Measurements from ENCODE around the gene EMP2. TPM values are rescaled to one million over a fixed set of nuclear protein-coding genes. Genes with fewer than 3 reads are reported as not detected.
"Not testable (repeated sequence)": the region's sequence is repeated elsewhere in the genome, so short reads cannot be mapped to it uniquely, and the experiment has no call there.

The EMP2 gene, protein sequence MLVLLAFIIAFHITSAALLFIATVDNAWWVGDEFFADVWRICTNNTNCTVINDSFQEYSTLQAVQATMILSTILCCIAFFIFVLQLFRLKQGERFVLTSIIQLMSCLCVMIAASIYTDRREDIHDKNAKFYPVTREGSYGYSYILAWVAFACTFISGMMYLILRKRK
- total RNA-seq: under 1 TPM; 0.16 to 0.35 (median 0.16) TPM

DNA sequence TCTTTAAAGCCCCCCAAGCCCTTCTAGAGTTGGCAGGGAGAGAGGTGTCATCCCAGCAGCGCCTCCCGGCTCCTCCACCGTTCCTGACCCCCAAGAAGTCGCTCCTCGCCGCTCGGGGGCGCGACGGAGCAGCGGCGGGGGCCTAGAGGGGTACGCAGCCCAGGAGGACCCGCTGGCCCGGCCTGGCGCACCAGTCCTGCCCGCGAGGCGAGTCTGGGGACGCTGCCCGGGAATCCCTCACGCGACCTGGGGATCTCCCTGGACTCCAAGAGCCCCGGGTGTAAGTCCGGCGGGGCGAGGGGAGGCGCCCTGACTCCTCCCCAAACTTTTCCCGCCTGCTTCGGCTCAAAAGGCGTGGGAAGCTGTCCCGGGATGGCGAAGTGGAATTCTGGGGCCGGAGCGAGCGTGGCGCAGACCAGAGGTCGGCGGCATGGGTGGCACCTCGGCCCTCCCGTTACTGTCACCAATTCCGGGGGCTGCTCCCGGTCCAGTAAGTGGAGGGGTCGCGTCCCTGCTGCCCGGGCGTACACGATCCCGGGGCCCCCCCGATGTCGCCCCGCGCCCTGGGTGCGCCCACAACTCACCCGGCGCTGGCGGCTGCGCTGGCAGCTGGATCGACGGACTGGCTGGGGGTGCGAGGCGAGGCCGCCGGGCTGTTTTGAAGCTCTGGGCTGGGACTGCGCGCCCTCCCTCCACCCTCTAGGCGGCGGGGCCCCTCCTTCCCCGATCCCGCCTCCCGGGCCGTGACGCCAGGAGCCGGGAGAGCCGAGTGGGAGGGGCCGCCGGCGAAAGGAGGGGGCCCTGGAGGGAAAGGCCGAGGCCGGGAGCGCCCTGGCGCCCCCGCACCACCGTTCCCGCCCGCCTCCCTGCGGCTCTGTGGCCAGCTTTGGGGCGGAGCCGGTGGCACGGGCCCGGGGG lies at the start of gene EMP2:
EMP2 (minus strand) TSS at position 634 of the 918 bp plus-strand sequence. CDS start 32,981 bp downstream, outside the sequence.
- Mint-ChIP-seq H3K4me3 (no peak within 1 kb of the TSS), H3K36me3 (ENCODE audit: insufficient read depth) (no peaks in the 10 kb centered on the region), H3K27me3 (ENCODE audit: low read depth) (peaks cover 48% of the 10 kb centered on the region), H3K4me1 (ENCODE audit: low read depth) (no peaks in the 10 kb centered on the region), H3K9me3 (no peaks in the 10 kb centered on the region)
- DNase-seq (no peak), ATAC-seq (peak in 1 of 2 donors; percentile 18)

DNA sequence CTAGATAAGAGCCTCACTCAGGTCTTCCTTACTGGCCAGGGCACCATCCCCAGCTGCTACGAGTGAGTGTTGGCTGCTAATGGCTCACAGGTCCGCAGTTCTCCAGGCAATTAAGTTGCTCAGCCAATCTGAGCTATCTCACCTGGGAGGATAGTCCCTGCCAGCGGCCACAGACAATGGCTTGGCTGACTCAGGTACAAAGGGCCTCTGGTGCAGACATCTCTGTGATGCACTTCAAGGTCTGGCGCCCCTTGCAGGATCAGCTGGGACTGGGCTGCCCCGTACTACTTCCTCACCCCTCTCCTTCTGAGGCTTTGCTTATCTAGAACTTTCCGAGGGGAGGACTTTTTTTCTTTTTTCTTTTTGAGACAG lies 49.2 kb upstream of the EMP2 start:
- H3K36me3 Mint-ChIP-seq (ENCODE audit: insufficient read depth): no peaks in the 10 kb centered on the region
- H3K4me1 Mint-ChIP-seq (ENCODE audit: low read depth): no peaks in the 10 kb centered on the region
- H3K27me3 Mint-ChIP-seq (ENCODE audit: low read depth): peaks cover 2% of the 10 kb centered on the region
- H3K9me3 Mint-ChIP-seq: peaks cover 3% of the 10 kb centered on the region
- ATAC-seq (no peak), DNase-seq (no peak)
- H3K4me3 Mint-ChIP-seq: no peak overlapping the region

DNA sequence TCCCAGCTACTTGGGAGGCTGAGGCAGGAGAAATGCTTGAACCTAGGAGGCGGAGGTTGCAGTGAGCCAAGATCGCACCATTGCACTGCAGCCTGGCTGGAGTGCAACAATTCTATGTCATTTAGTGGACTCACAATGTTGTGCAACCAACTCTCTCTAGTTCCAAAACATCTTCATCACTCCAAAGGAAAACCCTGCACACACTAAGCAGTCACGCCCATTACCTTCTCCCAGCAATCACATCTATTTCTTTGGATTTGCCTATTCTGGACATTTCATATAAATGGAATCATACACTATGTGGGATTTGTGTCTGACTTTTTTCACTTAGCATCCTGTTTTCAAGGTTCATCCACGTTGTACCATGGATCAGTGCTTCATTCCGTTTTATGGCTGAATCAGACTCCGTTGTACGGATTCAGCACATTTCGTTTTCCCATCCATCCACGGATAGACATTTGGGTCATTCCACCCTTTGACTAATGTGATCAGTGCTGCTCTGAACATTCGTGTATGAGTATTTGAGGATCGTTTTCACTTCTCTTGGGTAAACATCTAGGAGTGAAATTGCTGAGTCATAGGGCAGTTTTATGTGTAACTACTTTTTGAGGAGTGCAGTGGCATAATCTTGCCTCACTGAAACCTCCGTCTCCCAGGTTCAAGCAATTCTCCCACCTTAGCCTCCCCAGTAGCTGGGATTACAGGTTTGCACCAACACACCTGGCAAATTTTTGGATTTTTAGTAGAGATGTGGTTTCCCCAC lies 45.4 kb upstream of the EMP2 start:
- no peaks in the 10 kb centered on the region for H3K9me3 Mint-ChIP-seq
- no peaks in the 10 kb centered on the region for H3K36me3 Mint-ChIP-seq (ENCODE audit: insufficient read depth)
- H3K4me1 Mint-ChIP-seq (ENCODE audit: low read depth): no peaks in the 10 kb centered on the region
- no peak overlapping the region for H3K4me3 Mint-ChIP-seq
- H3K27me3 Mint-ChIP-seq (ENCODE audit: low read depth): peaks cover 2% of the 10 kb centered on the region
- no peak for DNase-seq
- ATAC-seq: no peak

DNA sequence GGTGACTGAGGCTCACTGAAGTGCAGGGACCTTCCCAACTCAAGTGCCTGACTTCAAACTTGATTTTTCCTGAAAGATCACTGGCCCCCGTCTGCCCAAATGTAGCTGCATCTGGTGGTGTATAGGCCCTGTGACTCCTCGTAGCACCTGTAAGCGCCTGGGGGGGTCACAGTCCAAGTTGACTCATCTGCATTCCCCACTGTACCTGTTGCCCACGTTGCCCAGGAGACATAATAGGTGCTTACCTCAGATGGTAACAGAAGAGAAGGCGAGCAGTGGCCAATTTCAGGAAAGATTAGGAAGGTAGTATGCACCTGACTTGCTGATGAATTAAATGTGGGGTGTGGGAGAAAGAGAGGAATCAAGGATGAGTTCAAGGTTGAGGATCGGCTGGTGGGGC lies 44.1 kb upstream of the EMP2 start:
- Mint-ChIP-seq H3K9me3 (no peaks in the 10 kb centered on the region), H3K4me1 (ENCODE audit: low read depth) (no peaks in the 10 kb centered on the region), H3K27me3 (ENCODE audit: low read depth) (peaks cover 6% of the 10 kb centered on the region), H3K36me3 (ENCODE audit: insufficient read depth) (no peaks in the 10 kb centered on the region), H3K4me3 (no peak overlapping the region)
- DNase-seq (no peak), ATAC-seq (no peak)

DNA sequence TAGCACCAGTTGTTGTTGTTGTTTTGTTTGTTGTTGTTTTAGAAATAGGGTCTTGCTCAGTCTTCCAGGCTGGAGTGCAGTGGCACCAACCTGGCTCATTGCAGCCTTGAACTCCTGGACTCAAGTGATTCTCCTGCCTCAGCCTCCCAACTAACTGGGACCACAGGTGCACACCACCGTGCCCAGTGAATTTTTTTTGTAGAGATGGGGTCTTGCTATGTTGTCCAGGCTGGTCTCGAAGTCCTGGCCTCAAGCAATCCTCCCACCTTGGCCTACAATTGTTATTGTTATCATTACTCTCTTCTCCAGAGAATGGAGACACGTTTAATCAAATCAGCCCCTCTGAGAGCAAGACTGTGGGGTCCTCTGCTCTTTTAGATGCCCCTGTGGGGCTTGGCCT lies 42.7 kb upstream of the EMP2 start:
- H3K4me3 Mint-ChIP-seq: no peak overlapping the region
- DNase-seq (no peak), ATAC-seq (no peak)
- no peaks in the 10 kb centered on the region for H3K4me1 Mint-ChIP-seq (ENCODE audit: low read depth)
- H3K27me3 Mint-ChIP-seq (ENCODE audit: low read depth): peaks cover 16% of the 10 kb centered on the region
- H3K9me3 Mint-ChIP-seq: no peaks in the 10 kb centered on the region
- H3K36me3 Mint-ChIP-seq (ENCODE audit: insufficient read depth): no peaks in the 10 kb centered on the region

DNA sequence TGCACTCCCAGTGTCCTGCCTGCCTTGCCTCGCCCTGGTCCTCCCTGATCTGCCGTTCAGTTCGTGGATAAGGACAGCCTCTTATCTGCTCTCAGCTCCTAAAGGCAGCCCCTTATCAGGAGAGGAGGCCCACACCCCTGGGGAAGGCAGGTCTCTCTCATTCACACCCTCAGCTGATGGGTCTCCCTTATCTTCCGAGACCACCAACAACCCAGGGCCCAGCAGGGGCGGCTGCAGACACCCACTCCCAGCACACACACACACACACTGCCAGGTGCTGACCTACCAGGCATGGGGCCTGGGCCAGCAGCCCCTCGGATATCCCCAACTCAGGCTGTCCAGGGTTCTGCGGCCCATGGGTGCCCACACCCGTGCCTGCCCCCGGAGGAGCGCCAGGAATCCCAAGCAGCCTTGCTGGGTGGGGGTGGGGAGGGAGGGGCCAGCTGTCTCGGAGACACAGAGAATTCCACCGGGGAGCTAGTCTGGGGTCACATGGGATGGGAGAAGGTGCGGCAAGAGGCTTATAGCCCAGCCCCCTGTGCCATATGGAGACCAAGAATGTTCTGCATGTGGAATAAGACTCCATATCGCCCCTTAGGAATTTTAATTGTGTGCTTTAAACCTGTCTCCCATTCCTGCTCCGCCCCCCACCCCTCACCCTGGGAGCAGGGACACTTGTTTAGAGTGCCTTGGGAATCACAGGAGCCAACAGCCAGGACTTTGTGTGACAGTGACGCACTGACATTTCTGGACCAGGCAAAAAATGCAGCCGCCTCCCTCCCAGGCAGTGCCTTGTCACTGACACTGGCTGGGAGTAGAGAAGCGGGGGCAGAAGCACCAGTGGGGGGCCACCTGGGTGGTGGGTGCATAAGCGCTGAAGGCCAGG lies 41.9 kb upstream of the EMP2 start:
- DNase-seq (no peak), ATAC-seq (no peak)
- no peaks in the 10 kb centered on the region for H3K36me3 Mint-ChIP-seq (ENCODE audit: insufficient read depth)
- no peak overlapping the region for H3K4me3 Mint-ChIP-seq
- H3K9me3 Mint-ChIP-seq: no peaks in the 10 kb centered on the region
- H3K27me3 Mint-ChIP-seq (ENCODE audit: low read depth): peaks cover 24% of the 10 kb centered on the region
- no peaks in the 10 kb centered on the region for H3K4me1 Mint-ChIP-seq (ENCODE audit: low read depth)

DNA sequence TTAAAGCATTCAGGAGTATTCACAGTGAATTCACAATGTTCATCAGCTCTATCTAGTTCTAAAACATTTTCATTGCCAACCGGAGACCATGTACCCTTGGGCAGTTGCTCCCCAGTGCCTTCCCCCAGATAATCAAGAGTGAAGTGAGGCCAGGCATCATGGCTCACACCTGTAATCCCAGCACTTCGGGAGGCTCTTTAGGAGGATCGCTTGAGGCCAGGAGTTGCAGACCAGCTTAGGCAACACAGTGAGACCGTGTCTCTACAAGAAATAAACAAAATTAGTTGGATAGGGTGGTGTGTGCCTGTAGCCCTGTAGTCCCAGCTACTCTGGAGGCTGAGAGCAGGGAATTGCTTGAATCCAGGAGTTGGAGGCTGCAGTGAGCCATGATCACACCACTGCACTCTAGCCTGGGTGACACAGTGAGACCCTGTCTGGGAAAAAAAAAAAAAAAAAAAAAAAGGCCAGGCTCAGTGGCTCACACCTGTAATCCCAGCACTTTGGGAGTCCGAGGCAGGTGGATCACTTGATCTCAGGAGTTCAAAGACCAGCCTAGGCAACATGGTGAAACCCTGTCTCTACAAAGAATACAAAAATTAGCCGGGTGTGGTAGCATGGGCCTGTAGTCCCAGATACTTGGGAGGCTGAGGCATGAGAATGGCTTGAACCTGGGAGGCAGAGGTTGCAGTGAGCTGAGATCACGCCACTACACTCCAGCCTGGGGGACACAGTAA lies 41.0 kb upstream of the EMP2 start:
- H3K36me3 Mint-ChIP-seq (ENCODE audit: insufficient read depth); H3K9me3 Mint-ChIP-seq; DNase-seq; H3K4me3 Mint-ChIP-seq; H3K4me1 Mint-ChIP-seq (ENCODE audit: low read depth); ATAC-seq: not testable (repeated sequence)
- peaks cover 24% of the 10 kb centered on the region for H3K27me3 Mint-ChIP-seq (ENCODE audit: low read depth)

DNA sequence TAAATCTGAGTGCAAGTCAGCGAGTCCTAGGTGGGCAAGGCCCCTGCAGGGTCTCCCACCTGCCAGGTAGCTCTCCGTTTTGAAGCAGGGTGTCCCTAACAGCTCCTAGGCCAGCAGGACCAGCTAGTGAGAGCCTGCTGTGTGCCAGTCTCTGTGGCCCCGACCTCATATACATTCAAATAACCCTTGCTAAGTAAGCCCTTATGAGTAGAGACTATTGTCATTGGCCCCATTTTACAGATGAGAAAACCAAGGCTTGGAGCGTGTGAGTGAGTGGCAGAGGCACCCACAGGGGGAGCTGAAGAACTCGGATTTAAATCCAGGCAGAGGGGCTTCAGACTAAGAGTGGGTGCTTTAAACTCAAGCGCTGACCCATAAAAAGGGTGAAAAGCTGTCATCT lies 39.7 kb upstream of the EMP2 start:
- Mint-ChIP-seq H3K4me3 (no peak overlapping the region), H3K4me1 (ENCODE audit: low read depth) (no peaks in the 10 kb centered on the region), H3K9me3 (no peaks in the 10 kb centered on the region), H3K36me3 (ENCODE audit: insufficient read depth) (no peaks in the 10 kb centered on the region), H3K27me3 (ENCODE audit: low read depth) (peaks cover 29% of the 10 kb centered on the region)
- ATAC-seq (no peak), DNase-seq (no peak)

DNA sequence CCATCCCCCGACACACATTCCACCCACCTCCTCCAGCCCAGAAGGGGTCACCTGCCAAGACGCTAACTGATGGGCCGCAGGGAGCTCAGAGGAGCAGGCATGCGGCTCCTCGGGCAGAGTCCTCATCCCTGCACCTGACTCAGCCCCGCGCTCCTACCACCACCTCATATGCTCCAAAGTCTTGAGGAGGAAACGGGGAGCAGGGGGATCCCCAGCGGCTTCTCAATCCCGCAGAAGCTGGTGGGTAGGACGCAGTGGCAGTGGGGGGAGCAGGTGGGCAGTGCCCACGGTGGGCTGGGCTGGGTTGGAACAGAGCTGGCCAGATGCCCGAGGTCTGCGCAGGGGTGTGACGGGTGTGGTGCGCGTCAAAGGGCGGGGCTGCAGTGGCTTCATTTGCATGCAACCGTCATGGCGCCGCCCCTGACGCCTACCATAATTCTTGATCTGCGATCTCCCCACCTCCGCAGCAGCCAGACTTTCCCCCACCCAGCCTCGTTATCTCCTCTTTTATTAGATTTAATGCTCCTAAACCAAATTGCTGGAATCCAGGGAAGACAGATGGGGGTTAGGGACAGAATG lies 39.0 kb upstream of the EMP2 start:
- ATAC-seq (peak in 1 of 2 donors; percentile 35), DNase-seq (no peak)
- H3K4me3 Mint-ChIP-seq: no peak overlapping the region

DNA sequence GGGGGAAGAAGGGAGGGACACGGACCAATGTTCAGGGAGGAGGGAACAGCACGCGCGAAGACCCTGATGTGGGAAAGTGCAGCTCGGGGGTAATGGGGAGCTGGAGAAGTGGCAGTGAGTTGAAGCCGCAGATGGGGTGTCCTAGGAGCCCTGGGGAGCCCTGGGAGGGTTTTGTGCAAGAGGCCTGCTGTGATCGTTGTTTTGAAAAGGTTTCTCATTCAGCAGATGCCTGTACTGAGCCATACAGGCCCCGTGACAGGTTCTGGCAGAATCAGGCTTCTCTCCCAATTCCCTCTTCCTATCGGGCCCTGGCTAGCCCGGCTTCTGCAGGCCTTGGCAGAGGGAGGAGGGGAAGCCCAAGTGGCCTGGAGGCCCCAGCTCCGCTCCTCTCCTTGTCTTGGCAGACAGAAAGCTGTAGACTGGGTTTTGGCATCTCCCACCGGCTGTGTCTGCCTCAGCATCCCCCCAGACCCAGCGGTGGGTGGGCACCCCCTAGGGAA lies 38.4 kb upstream of the EMP2 start:
- Mint-ChIP-seq H3K4me3 (no peak overlapping the region), H3K36me3 (ENCODE audit: insufficient read depth) (no peaks in the 10 kb centered on the region), H3K27me3 (ENCODE audit: low read depth) (peaks cover 29% of the 10 kb centered on the region), H3K9me3 (no peaks in the 10 kb centered on the region), H3K4me1 (ENCODE audit: low read depth) (no peaks in the 10 kb centered on the region)
- no peak for DNase-seq
- no peak for ATAC-seq

More for the DNA sequence above, 39.0 kb upstream of the EMP2 start:
- Mint-ChIP-seq H3K9me3 (no peaks in the 10 kb centered on the region), H3K4me1 (ENCODE audit: low read depth) (no peaks in the 10 kb centered on the region), H3K27me3 (ENCODE audit: low read depth) (peaks cover 29% of the 10 kb centered on the region), H3K36me3 (ENCODE audit: insufficient read depth) (no peaks in the 10 kb centered on the region)

DNA sequence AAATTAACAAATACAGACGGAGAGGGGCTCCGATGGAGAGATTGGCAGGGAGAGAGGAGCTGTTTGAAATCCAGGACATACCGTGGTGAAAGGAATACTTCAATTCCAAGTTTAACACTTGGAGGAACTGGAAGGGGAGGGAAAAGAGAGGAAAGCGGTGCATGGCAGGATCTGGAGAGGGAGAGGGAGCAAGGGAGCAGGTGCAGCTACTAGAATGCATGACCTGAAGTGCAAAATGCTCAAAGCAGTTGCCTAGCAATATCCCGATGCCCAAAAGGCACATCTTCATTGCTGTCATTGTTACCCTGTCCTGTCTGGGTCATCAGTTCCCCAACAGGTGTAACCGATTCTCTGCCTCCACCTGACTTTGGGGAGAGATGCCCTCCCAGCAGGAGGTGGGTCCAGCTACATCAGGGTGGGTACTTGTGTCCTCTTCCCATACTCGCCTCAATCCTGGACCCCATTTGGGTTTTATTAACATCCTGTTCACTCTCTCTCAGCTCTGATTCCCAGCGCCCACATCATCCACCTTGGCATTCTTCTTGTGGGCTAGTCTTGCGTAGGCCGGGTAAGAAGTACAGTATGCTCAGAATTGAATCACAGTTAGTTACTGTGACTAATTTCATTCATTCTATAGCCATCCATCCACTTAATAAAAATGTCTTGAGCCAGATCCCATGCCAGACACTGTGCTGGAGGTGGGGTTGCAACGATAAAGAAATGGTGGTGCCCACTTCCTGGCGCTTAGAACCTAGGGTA lies 37.4 kb upstream of the EMP2 start:
- no peak overlapping the region for H3K4me3 Mint-ChIP-seq
- no peak for DNase-seq
- H3K9me3 Mint-ChIP-seq: no peaks in the 10 kb centered on the region
- H3K36me3 Mint-ChIP-seq (ENCODE audit: insufficient read depth): no peaks in the 10 kb centered on the region
- no peaks in the 10 kb centered on the region for H3K4me1 Mint-ChIP-seq (ENCODE audit: low read depth)
- no peak for ATAC-seq
- H3K27me3 Mint-ChIP-seq (ENCODE audit: low read depth): peaks cover 31% of the 10 kb centered on the region

DNA sequence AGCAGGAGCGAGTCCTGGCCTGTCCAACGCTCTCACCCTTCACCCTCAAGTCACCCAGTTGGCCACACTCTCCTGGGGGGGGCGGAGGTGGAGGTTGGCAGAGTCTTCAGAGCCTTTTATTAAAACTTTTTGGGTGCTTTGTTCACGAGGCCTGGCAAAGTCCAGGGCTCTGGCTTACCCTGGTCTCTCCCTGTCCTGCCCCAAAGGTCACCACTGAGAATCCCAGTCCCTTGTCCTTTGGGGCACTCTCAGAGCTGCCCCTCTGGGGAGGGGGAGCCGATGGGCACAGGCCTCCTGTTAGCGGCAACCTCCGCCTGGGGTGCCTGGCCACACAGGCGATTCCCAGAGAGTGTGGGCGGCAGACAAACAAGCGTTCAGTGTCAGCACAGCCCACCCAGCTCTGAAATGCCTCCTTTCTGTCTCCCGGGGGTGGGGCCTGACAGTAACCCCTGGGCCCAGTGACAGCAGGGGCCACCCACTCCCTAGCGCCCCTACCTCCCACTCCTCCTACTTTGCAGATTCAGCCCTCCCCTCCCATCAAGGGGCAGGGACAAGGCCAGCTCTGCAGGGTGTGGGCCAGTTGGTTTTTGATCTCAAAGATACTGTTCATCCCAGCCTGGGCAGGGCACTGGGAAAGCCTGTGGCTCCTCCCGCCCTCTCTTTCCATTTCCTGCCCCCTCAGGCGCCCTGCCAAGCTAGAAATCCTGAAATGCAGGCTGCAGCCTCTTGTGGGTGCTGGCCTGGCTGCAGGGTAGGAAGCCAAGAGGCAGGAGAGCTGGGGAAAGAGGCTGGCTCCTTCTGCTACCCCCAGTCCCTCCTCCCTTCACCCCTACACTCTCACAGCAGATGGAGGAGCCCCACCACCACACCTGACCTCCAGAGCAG lies 36.6 kb upstream of the EMP2 start:
- H3K9me3 Mint-ChIP-seq: no peaks in the 10 kb centered on the region
- ATAC-seq: no peak
- H3K4me3 Mint-ChIP-seq: no peak overlapping the region

More for the DNA sequence above, 36.6 kb upstream of the EMP2 start:
- H3K36me3 Mint-ChIP-seq (ENCODE audit: insufficient read depth): no peaks in the 10 kb centered on the region
- DNase-seq: no peak
- peaks cover 33% of the 10 kb centered on the region for H3K27me3 Mint-ChIP-seq (ENCODE audit: low read depth)
- H3K4me1 Mint-ChIP-seq (ENCODE audit: low read depth): no peaks in the 10 kb centered on the region
